T47D (cell line): ENCODE results near the gene TOGARAM1.
"Not testable (repeated sequence)": the region's sequence is repeated elsewhere in the genome, so short reads cannot be mapped to it uniquely, and the experiment has no call there.

Experiments used
- DNase-seq, 2 experiments: peaks; one replicate each; pipeline versions ENCODE4 v3.0.0 to v3.0.0-alpha.2; 2011 to 2012; ENCODE audit warnings: low read depth in 1 of 2, low spot score in 1 of 2
- JUND ChIP-seq: IDR thresholded peaks from 2 replicates; pipeline ENCODE4 v1.6.1; 2012; ENCODE audit warnings: low read depth
- in situ Hi-C: cut with HindIII; loops from 2 replicates; pipeline ENCODE4 v1.10.0; 2016; ENCODE audit warnings: low sequenced_read_pairs, low pct_unique_long_range_greater_than_20kb

The TOGARAM1 gene

GRCh38 chr14:45066667-45067066 is 104.7 kb downstream of the TOGARAM1 start:
- DNase-seq = no peak
- in situ Hi-C loops = no loop called here
- TF ChIP-seq JUND = no peak

- in situ Hi-C loops = no loop called here
- TF ChIP-seq JUND = no peak
- DNase-seq = peak in 1 of 2 experiments; percentile 42
These were observed 106.4 kb downstream of the TOGARAM1 start for GRCh38 chr14:45068396-45068795.

- TF ChIP-seq JUND = no peak
- in situ Hi-C loops = no loop called here
- DNase-seq = no peak
These were observed 108.2 kb downstream of the TOGARAM1 start for GRCh38 chr14:45070215-45070614.

GRCh38 chr14:45072126-45072525 is 110.1 kb downstream of the TOGARAM1 start:
- no peak for DNase-seq
- in situ Hi-C loops = no loop called here
- no peak for TF ChIP-seq JUND

GRCh38 chr14:45073231-45073879 is 111.4 kb downstream of the TOGARAM1 start:
- in situ Hi-C loops = no loop called here
- TF ChIP-seq JUND = no peak
- no peak for DNase-seq

GRCh38 chr14:45078323-45078722 is 116.3 kb downstream of the TOGARAM1 start:
- no peak for TF ChIP-seq JUND
- DNase-seq = no peak
- in situ Hi-C loops = no loop called here

- in situ Hi-C loops, DNase-seq: not testable (repeated sequence)
These were observed 118.5 kb downstream of the TOGARAM1 start for GRCh38 chr14:45080416-45080968.

GRCh38 chr14:45081096-45081495 is 119.1 kb downstream of the TOGARAM1 start:
- DNase-seq, in situ Hi-C loops: not testable (repeated sequence)

- no peak for DNase-seq
- in situ Hi-C loops = no loop called here
- TF ChIP-seq JUND = no peak
These were observed 120.4 kb downstream of the TOGARAM1 start for GRCh38 chr14:45082420-45082819.

- in situ Hi-C loops = no loop called here
- DNase-seq = no peak
- TF ChIP-seq JUND = no peak
These were observed 121.6 kb downstream of the TOGARAM1 start for GRCh38 chr14:45083617-45083975.

GRCh38 chr14:45083976-45084722 is 122.2 kb downstream of the TOGARAM1 start, which contains the start of gene PRPF39:
PRPF39 (plus strand) TSS chr14:45084116; CDS start chr14:45095240, 11,124 bp downstream.
- in situ Hi-C loops = no loop called here

GRCh38 chr14:45084946-45085346 is 123.0 kb downstream of the TOGARAM1 start:
- in situ Hi-C loops = no loop called here
- no peak for TF ChIP-seq JUND
- DNase-seq = peak in 1 of 2 experiments; percentile 28

More at GRCh38 chr14:45083976-45084722, 122.2 kb downstream of the TOGARAM1 start, which contains the start of gene PRPF39:
- TF ChIP-seq JUND = no peak
- peak; percentile 97 for DNase-seq

- no peak for DNase-seq
- in situ Hi-C loops = no loop called here
- TF ChIP-seq JUND = no peak
These were observed 127.8 kb downstream of the TOGARAM1 start for GRCh38 chr14:45089813-45090212.
